ENCODE data around the gene MAP2K2.
"Not testable (repeated sequence)": the region's sequence is repeated elsewhere in the genome, so short reads cannot be mapped to it uniquely, and the experiment has no call there.

MAP2K2 gene

GRCh38 chr19:4130744-4131438 lies 7.0 kb upstream of the MAP2K2 start:
- FAIRE-seq, result no peak

DNA sequence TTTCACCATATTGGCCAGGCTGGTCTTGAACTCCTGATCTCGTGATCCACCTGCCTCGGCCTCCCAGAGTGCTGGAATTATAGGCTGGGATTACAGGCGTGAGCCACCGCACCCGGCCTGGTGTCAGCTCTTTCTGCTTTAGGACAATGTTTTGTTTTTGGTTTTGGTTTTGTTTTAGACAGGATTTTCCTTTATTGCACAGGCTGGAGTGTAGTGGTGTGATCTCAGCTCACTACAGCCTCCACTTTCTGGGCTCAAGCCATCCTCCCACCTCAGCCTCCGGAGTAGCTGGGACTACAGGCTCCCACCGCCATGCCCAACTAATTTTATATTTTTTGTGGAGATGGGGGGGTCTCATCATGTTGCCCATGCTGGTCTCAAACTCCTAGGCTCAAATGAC lies 5.1 kb upstream of the MAP2K2 start:
- FAIRE-seq, result not testable (repeated sequence)

GRCh38 chr19:4127322-4127721 lies 3.4 kb upstream of the MAP2K2 start:
- not testable (repeated sequence) for FAIRE-seq

GRCh38 chr19:4124638-4125037 lies 716 bp upstream of the MAP2K2 start:
- FAIRE-seq, result no peak

DNA sequence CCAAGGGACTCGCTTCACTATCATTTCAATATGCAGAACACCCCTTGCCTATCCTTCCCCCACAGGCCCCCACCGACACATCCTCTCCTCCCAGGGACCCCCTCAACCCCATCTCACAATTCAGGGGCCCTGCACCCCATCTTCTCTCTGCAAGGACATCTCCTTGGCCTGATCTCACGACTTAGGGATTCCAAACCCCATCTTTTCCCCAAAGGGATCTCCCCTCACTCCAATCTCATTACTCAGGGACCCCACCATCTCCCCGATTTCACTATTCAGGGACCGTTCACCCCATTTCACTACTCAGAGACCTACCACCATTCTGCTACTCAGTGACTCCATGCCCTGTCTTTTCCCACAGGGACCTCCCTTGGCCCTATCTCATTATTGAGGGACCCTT lies 1.4 kb downstream of the MAP2K2 start:
- no peak for FAIRE-seq

- no peak for FAIRE-seq
Observed at GRCh38 chr19:4121815-4122214, 2.1 kb downstream of the MAP2K2 start.

DNA sequence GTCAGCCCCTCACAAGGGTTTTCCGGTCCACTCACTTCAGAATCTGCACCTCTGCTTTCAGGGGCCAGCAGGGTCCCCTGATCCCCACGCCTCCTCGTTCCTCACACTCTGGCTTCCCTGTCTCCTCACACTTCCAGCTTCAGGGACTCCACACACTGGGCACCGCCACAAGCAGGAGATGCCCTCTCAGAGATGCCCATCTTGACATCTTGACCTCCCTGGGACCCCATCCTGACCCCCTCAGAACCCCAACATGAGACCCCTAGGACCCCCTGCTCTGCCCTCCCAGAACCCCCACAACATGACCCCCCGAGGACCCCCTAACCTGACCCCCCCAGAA lies 2.7 kb downstream of the MAP2K2 start:
- FAIRE-seq, result no peak

DNA sequence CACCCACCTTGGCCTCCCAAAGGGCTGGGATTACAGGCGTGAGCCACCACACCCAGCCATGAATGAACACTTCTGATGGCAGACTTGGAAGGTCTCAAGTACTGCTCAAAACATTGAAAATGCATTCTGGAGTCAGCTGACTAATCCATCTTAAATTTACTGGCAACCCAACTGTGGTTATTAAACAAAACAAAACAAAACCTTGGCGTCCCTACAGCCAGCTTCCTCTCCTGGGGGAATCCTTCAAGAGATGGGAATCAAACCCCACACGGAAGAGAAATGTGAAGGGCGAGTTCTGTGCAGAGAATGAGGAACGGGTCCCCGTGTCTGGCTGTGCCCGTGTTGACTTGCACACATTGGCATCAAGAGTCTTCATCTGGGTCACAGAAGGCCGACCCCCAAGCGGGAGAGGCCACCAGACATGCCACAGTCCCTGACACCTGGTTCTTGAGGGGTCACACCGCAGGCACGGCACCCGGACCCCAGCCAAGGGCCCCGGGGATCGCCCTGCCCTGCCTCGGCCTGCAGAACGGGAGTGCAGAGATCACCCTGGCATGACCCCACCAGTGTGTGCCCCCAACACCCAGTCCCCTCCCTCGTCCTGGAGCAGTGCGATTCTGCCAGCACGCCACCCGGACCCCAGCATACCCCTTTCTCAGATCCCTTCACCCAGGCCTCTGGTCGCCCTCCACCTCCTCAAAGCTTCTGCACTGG lies 3.2 kb downstream of the MAP2K2 start:
- no peak for FAIRE-seq

GRCh38 chr19:4119763-4120162 lies 4.2 kb downstream of the MAP2K2 start:
- FAIRE-seq, result no peak

DNA sequence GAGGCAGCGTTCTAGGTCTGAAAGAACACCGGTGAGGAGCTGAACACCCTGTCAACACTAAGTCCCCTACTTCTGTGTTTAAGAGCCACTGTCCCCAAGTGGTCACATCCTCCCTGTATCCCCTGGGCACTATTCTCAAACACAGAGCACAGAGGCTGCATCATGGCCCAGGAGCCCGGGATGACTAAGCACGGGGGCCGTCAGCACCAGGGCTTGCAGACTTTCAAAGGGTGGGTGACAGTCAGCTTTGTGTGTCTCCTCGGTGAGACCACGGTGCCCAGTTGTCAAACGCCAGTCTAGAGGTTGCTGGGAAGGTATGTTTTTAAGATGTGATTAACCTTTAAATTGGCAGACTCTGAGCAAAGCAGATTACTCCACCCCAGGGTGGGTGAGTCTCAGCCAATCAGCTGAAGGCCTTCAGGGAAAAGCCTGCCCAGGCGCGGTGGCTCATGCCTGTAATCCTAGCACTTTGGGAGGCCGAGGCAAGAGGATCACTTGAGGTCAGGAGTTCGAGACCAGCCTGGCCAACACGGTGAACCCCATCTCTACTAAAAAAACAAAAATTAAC lies 8.0 kb downstream of the MAP2K2 start:
- no peak for FAIRE-seq

GRCh38 chr19:4115050-4115817 lies 8.7 kb downstream of the MAP2K2 start:
- no peak for FAIRE-seq

DNA sequence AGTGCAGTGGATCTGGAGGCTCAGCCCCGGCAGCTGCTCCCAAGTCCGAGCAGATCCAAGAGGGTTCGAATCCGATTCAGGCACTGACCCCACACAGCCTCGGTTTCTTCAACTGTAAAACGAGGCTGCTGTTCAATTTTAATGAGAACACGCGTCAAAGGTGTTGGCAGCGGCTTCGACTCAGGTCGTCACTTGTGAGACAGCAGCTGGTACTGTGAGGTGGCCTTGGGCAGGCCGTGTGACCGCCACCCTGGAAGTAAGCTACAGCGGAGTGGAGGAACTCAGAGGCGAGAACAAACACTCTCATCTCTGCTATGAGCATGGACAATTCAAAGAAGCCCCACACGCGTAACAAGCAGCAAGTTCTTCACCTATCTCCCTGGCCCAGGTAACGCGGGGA lies 9.7 kb downstream of the MAP2K2 start:
- FAIRE-seq, result no peak

- no peak for FAIRE-seq
Observed at GRCh38 chr19:4113398-4114088, 10.4 kb downstream of the MAP2K2 start.

DNA sequence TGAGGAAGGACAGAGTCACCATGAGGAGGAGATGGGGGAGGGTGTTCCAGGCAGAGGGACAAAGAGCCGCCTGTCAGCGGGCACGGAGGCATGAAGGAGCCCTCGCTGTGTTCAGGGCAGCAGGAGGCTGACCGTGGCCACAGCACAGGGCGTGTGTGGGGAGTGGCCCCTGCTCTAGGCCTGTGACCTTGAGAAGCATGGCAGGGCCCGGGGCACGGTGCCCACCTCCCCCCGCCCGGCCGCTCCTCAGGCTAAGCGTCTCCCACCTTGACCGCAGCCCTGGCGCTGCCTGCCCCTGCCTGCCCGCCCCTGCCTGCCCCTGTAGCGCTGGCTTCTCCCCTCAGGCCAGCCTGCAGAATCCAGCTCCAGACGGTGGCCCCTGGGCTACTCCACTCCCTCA lies 11.6 kb downstream of the MAP2K2 start:
- no peak for FAIRE-seq

DNA sequence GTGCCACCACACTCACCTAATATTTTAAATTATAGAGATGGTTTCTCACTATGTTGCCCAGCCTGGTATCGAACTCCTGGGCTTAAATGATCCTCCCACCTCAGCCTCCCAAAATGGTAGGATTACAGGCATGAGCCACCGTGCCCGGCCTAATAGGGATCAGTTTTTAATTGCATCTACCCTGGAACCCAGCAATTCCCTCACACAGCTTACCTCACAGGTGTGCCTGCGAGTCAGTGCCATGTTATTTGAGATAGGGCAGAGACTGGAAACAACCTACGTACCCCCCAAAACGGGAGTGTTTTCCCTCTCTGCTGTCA lies 14.3 kb downstream of the MAP2K2 start:
- no peak for FAIRE-seq

GRCh38 chr19:4108767-4109625 lies 14.9 kb downstream of the MAP2K2 start:
- no peak for FAIRE-seq

- no peak for FAIRE-seq
Observed at GRCh38 chr19:4103080-4103433, 20.9 kb downstream of the MAP2K2 start.

DNA sequence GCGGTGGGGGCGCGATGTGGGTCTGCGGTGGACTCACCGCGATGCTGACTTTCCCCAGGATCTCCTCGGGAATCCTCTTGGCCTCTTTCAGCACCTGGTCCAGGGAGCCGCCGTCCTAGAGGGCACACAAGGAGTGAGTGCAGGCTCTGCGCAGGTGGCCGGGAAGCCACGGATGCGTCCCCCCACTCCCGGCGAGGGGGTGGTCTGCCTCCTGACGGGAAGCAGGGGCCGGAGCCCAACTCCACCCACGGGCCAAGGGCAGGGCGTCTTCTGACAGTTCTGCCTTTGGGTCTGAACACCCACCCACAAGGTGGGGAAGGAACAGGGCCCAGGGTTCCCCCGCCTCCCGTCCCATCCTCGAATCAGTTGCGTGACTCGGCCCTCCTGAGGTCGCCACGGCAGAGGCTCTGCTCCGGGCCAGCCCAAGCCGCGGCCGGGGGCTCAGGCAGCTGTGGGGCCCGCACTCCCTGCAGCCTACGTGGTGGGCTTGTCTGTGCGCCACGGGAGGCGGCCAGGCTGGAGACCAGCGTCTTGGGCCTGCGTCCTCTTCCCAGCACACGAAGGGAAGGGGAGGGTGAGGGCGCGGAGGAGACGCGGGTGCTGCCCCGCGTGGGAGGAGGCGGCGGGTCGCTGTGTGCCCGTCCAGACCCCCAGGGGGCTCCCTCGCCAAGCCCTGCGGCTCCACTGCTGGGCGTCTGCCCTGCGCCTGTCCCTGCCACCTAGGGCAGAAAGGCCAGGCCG lies 21.4 kb downstream of the MAP2K2 start:
- no peak for FAIRE-seq

DNA sequence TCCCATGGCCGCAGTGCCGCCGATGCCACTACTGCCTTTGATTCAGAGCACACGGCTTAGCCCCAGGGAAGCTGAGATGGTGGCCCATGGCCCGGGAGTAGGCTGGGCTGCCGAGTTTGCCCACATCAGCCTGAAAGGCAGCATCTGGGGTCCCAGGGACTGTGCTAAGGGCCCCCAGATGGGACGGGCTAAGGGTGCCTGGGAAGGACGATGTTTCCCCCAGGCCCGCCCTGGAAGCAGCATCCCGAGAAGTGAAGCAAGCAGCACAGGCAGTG lies 22.5 kb downstream of the MAP2K2 start:
- no peak for FAIRE-seq

- FAIRE-seq, result no peak
Observed at GRCh38 chr19:4100647-4101495, 23.1 kb downstream of the MAP2K2 start.
